SK-N-SH (cell line): Measurements from ENCODE around the gene HSFX2.

Experiments
- ELF1 ChIP-seq: IDR thresholded peaks from 2 replicates; pipeline ENCODE4 v1.4.0; 2012
- EP300 ChIP-seq, 2 experiments: IDR thresholded peaks; 2 replicates each; pipeline versions ENCODE4 v1.4.0 to v1.6.1; 2012; ENCODE audit warnings: borderline replicate concordance in 1 of 2, low read depth in 1 of 2, low read length in 1 of 2
- EZH2phosphoT487 ChIP-seq: fragments of 200-600 bp; sonication (generic); IDR thresholded peaks from 2 replicates; pipeline ENCODE4 v1.6.1; 2017; ENCODE audit warnings: low read depth, mixed run types, mild to moderate bottlenecking, antibody characterized with exemption, moderate library complexity, borderline replicate concordance
- FOXM1 ChIP-seq: IDR thresholded peaks from 2 replicates; pipeline ENCODE4 v1.4.0; 2012; ENCODE audit warnings: low read depth, mild to moderate bottlenecking
- GATA2 ChIP-seq: sonication (generic); formaldehyde crosslinking; IDR thresholded peaks from 2 replicates; pipeline ENCODE4 v1.5.0; 2020; ENCODE audit warnings: mild to moderate bottlenecking, missing genetic modification reagents
- JUND ChIP-seq: IDR thresholded peaks from 2 replicates; pipeline ENCODE4 v1.4.0; 2012
- POLR2AphosphoS5 ChIP-seq: IDR thresholded peaks from 2 replicates; pipeline ENCODE4 v1.6.1; 2012; ENCODE audit warnings: low read depth, low read length
- RXRA ChIP-seq: IDR thresholded peaks from 2 replicates; pipeline ENCODE4 v1.4.0; 2012; ENCODE audit warnings: low read depth, mild to moderate bottlenecking, borderline replicate concordance
- SIN3A ChIP-seq: IDR thresholded peaks from 2 replicates; pipeline ENCODE4 v1.6.1; 2012; ENCODE audit warnings: low read depth, mild to moderate bottlenecking, low read length, moderate library complexity, borderline replicate concordance
- TCF12 ChIP-seq: IDR thresholded peaks from 2 replicates; pipeline ENCODE4 v1.4.0; 2012
- TF ChIP-seq, protein P1 (sequence below): fragments of 200-600 bp; sonication (generic); IDR thresholded peaks from 2 replicates; pipeline ENCODE4 v1.6.1; 2017; ENCODE audit warnings: antibody characterized with exemption, mild to moderate bottlenecking, moderate library complexity

DNA sequence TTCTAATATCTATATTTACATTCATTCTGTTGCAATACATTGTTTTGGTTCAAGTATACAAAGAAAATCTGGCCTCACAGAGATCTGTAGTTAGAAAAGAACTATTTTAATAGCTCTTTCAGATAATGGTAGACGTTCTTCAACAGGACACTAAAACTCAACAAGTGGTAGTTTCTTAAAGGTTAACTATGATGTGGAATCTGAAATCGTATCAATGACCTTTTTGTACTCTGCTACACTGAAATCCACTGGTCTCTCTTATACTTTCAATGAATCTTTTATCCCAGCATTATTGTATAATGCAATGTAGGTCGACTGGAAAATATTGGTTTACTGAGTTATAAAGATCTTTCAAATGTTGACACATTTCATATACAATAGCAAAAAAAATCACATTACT is 23.8 kb upstream of the HSFX2 start:
- TF ChIP-seq, protein P1, sequence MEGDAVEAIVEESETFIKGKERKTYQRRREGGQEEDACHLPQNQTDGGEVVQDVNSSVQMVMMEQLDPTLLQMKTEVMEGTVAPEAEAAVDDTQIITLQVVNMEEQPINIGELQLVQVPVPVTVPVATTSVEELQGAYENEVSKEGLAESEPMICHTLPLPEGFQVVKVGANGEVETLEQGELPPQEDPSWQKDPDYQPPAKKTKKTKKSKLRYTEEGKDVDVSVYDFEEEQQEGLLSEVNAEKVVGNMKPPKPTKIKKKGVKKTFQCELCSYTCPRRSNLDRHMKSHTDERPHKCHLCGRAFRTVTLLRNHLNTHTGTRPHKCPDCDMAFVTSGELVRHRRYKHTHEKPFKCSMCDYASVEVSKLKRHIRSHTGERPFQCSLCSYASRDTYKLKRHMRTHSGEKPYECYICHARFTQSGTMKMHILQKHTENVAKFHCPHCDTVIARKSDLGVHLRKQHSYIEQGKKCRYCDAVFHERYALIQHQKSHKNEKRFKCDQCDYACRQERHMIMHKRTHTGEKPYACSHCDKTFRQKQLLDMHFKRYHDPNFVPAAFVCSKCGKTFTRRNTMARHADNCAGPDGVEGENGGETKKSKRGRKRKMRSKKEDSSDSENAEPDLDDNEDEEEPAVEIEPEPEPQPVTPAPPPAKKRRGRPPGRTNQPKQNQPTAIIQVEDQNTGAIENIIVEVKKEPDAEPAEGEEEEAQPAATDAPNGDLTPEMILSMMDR: no peak
- TF ChIP-seq ELF1 (no peak), EZH2phosphoT487 (no peak), TCF12 (no peak), JUND (no peak), GATA2 (no peak), EP300 (IDR thresholded peaks at IDR 0.05; ENCODE audit: borderline replicate concordance in 1 of 2, low read depth in 1 of 2, low read length in 1 of 2) (no peak), FOXM1 (no peak), SIN3A (no peak), POLR2AphosphoS5 (no peak), RXRA (no peak)
